T-cell (primary cell): ENCODE results near the gene TTBK1. TPM values are rescaled to one million over a fixed set of nuclear protein-coding genes. Genes with fewer than 3 reads are reported as not detected.

Experiments
- ATAC-seq, 4 experiments: fragments of 200-7000 bp in 3 of 4; fragments of 150-1000 bp in 1 of 4; cut with Tn5 transposase; replicated peaks in 1 of 4; 1 replicate in 3 of 4; 2 replicates in 1 of 4; pipeline ENCODE4 v1.10.0; 2021; ENCODE audit warnings: moderate library complexity in 3 of 4, mild to moderate bottlenecking in 2 of 4, moderate number of reproducible peaks in 1 of 4
- CTCF ChIA-PET, 2 donors: fragments of 300-600 bp; sonication (Branson Sonifier 250); formaldehyde crosslinking; loops; one replicate each; lab custom pipeline; 2022; ENCODE audit warnings: antibody characterized with exemption in 2 of 2; lab: Charles Lee
- POLR2A ChIA-PET, 2 donors: fragments of 300-600 bp; sonication (Branson Sonifier 250); formaldehyde crosslinking; loops; one replicate each; lab custom pipeline; 2022; ENCODE audit warnings: antibody characterized with exemption in 2 of 2; lab: Charles Lee
- DNase-seq, 35 experiments: peaks; one replicate each; pipeline versions ENCODE4 v3.0.0 to v3.0.0-alpha.2; 2013 to 2023
- H3K27ac ChIP-seq: one replicate; pipeline ENCODE4 v1.5.1; 2013; ENCODE audit warnings: low read length
- H3K27me3 ChIP-seq, 2 experiments: replicated peaks in 1 of 2; 1 replicate in 1 of 2; 2 replicates in 1 of 2; pipeline versions ENCODE4 v1.6.1 to v1.7.0; 2013; ENCODE audit warnings: low read length in 1 of 2, mixed read lengths in 1 of 2; ENCODE audit not compliant: control insufficient read depth in 2 of 2, insufficient read depth in 2 of 2; ENCODE audit errors: extremely low read depth in 1 of 2
- H3K36me3 ChIP-seq, 2 donors: 1 replicate in 1 of 2; 2 replicates in 1 of 2; pipeline versions ENCODE4 v1.6.1 to v1.7.0; 2013; ENCODE audit warnings: low read length in 1 of 2; ENCODE audit not compliant: control insufficient read depth in 2 of 2, insufficient read depth in 1 of 2; ENCODE audit errors: extremely low read depth in 1 of 2
- H3K4me1 ChIP-seq, 2 experiments: 1 replicate in 1 of 2; 2 replicates in 1 of 2; pipeline versions ENCODE4 v1.6.1 to v1.7.0; 2013; ENCODE audit warnings: low read length in 2 of 2, mixed read lengths in 1 of 2; ENCODE audit not compliant: insufficient read depth in 2 of 2, control insufficient read depth in 1 of 2; ENCODE audit errors: extremely low read depth in 1 of 2
- H3K4me3 ChIP-seq, 2 donors: 1 replicate in 1 of 2; 2 replicates in 1 of 2; pipeline versions ENCODE4 v1.5.1 to v1.7.0; 2013; ENCODE audit warnings: mild to moderate bottlenecking in 2 of 2, low read length in 1 of 2, moderate library complexity in 1 of 2; ENCODE audit not compliant: control insufficient read depth in 1 of 2; ENCODE audit errors: extremely low read depth in 1 of 2
- H3K9me3 ChIP-seq: 2 replicates; pipeline ENCODE4 v1.7.0; 2013
- H3K27ac Mint-ChIP-seq, 2 donors: one replicate each; pipeline ENCODE4 v1.8.0; 2020 to 2021; ENCODE audit warnings: mild to moderate bottlenecking in 2 of 2, mixed read lengths in 2 of 2
- H3K27me3 Mint-ChIP-seq, 2 donors: one replicate each; pipeline ENCODE4 v1.8.0; 2021 to 2022; ENCODE audit warnings: mixed read lengths in 2 of 2
- H3K36me3 Mint-ChIP-seq: one replicate; pipeline ENCODE4 v1.8.0; 2021; ENCODE audit warnings: mixed read lengths
- H3K4me1 Mint-ChIP-seq, 3 donors: one replicate each; pipeline ENCODE4 v1.8.0; 2020 to 2022; ENCODE audit warnings: mixed read lengths in 3 of 3, mild to moderate bottlenecking in 1 of 3
- H3K4me3 Mint-ChIP-seq, 3 donors: one replicate each; pipeline ENCODE4 v1.8.0; 2020 to 2022; ENCODE audit warnings: mild to moderate bottlenecking in 3 of 3, mixed read lengths in 3 of 3, moderate library complexity in 3 of 3
- H3K9me3 Mint-ChIP-seq, 3 donors: one replicate each; pipeline ENCODE4 v1.8.0; 2020 to 2022; ENCODE audit warnings: mixed read lengths in 3 of 3
- WGBS: methylation state at CpG from one replicate; pipeline ENCODE4 v1.1.5; 2013; ENCODE audit warnings: missing lambda C conversion rate; ENCODE audit not compliant: insufficient coverage; 5-methylcytosine and 5-hydroxymethylcytosine counted together
- total RNA-seq, 35 experiments: library from RNA in 6 of 35; stranded (reverse) in 6 of 35; fragments of 120-200 nt in 1 of 35; gene quantifications; one replicate each; pipeline versions ENCODE4 v1.2.1 to v1.2.4 and lab custom pipeline; 2013 to 2026

Gene TTBK1
- total RNA-seq, 5 donors from 2014 or later (not counting 1 experiment from before 2014, with no cell fraction given), result 0.03 to 0.07 TPM; not detected in 3

GRCh38 chr6:43283905-43284304 is 40.6 kb downstream of the TTBK1 start:
- 94% methylated on average over 24 of the region's 27 CpGs for whole genome bisulfite sequencing

GRCh38 chr6:43284991-43285781 is 41.9 kb downstream of the TTBK1 start:
- no peaks in the 10 kb centered on the region for H3K36me3 ChIP-seq
- no peak overlapping the region for H3K4me3 ChIP-seq
- H3K9me3 ChIP-seq, result no peaks in the 10 kb centered on the region
- no peaks in the 10 kb centered on the region for H3K4me1 ChIP-seq
- no peaks in the 10 kb centered on the region for H3K9me3 Mint-ChIP-seq
- H3K36me3 Mint-ChIP-seq, result no peaks in the 10 kb centered on the region
- H3K4me1 Mint-ChIP-seq, result peaks cover 0 to 2% (median 0%) of the 10 kb centered on the region in 3 donors
- ATAC-seq (no peak), DNase-seq (no peak)
- peaks cover 0 to 58% of the 10 kb centered on the region in 2 experiments for H3K27me3 ChIP-seq
- no peak overlapping the region for H3K27ac Mint-ChIP-seq
- 7% methylated on average over 83 of the region's 83 CpGs for WGBS
- no peak overlapping the region for H3K27ac ChIP-seq
- CTCF ChIA-PET, result no interaction called here
- no peak overlapping the region for H3K4me3 Mint-ChIP-seq
- POLR2A ChIA-PET, result no interaction called here
- peaks cover 28 to 40% of the 10 kb centered on the region in 2 donors for H3K27me3 Mint-ChIP-seq

More at GRCh38 chr6:43283905-43284304, 40.6 kb downstream of the TTBK1 start:
- Histone ChIP-seq H3K9me3 (no peaks in the 10 kb centered on the region), H3K36me3 (no peaks in the 10 kb centered on the region), H3K4me1 (no peaks in the 10 kb centered on the region), H3K27me3 (peaks cover 0 to 61% of the 10 kb centered on the region in 2 experiments), H3K4me3 (no peak overlapping the region), H3K27ac (no peak overlapping the region)
- Mint-ChIP-seq H3K27ac (no peak overlapping the region), H3K36me3 (no peaks in the 10 kb centered on the region), H3K4me3 (no peak overlapping the region), H3K9me3 (no peaks in the 10 kb centered on the region), H3K27me3 (peaks cover 32 to 38% of the 10 kb centered on the region in 2 donors), H3K4me1 (peaks cover 0 to 2% (median 0%) of the 10 kb centered on the region in 3 donors)
- ChIA-PET POLR2A (no interaction called here), CTCF (no interaction called here)
- ATAC-seq (no peak), DNase-seq (no peak)

- Mint-ChIP-seq H3K27me3 (peaks cover 23 to 35% of the 10 kb centered on the region in 2 donors), H3K4me1 (peaks cover 0 to 2% (median 0%) of the 10 kb centered on the region in 3 donors), H3K36me3 (no peaks in the 10 kb centered on the region), H3K9me3 (no peaks in the 10 kb centered on the region), H3K4me3 (no peak overlapping the region), H3K27ac (no peak overlapping the region)
- H3K36me3 ChIP-seq, result no peaks in the 10 kb centered on the region
- DNase-seq (no peak), ATAC-seq (no peak)
- H3K27ac ChIP-seq, result no peak overlapping the region
- H3K4me3 ChIP-seq, result no peak overlapping the region
- ChIA-PET POLR2A (no interaction called here), CTCF (no interaction called here)
- 89% methylated on average over 4 of the region's 5 CpGs for WGBS
- no peaks in the 10 kb centered on the region for H3K9me3 ChIP-seq
- H3K4me1 ChIP-seq, result no peaks in the 10 kb centered on the region
- peaks cover 0 to 55% of the 10 kb centered on the region in 2 experiments for H3K27me3 ChIP-seq
Measured at GRCh38 chr6:43285832-43286231, 42.6 kb downstream of the TTBK1 start.

GRCh38 chr6:43286456-43286979 is 43.2 kb downstream of the TTBK1 start:
- ATAC-seq (no peak), DNase-seq (no peak)
- Histone ChIP-seq H3K27me3 (peaks cover 0 to 51% of the 10 kb centered on the region in 2 experiments), H3K9me3 (no peaks in the 10 kb centered on the region), H3K4me1 (no peaks in the 10 kb centered on the region), H3K36me3 (no peaks in the 10 kb centered on the region), H3K4me3 (no peak overlapping the region), H3K27ac (no peak overlapping the region)
- H3K4me3 Mint-ChIP-seq, result no peak overlapping the region
- H3K4me1 Mint-ChIP-seq, result peaks cover 0 to 2% (median 0%) of the 10 kb centered on the region in 3 donors
- H3K36me3 Mint-ChIP-seq, result no peaks in the 10 kb centered on the region
- POLR2A ChIA-PET, result no interaction called here
- H3K9me3 Mint-ChIP-seq, result no peaks in the 10 kb centered on the region
- H3K27me3 Mint-ChIP-seq, result peaks cover 21 to 31% of the 10 kb centered on the region in 2 donors
- H3K27ac Mint-ChIP-seq, result no peak overlapping the region
- WGBS, result 81% methylated on average over 3 of the region's 6 CpGs
- CTCF ChIA-PET, result no interaction called here

GRCh38 chr6:43286980-43287716 is 43.9 kb downstream of the TTBK1 start:
- ATAC-seq (no peak), DNase-seq (no peak)
- Histone ChIP-seq H3K27ac (no peak overlapping the region), H3K9me3 (no peaks in the 10 kb centered on the region), H3K4me1 (no peaks in the 10 kb centered on the region), H3K27me3 (peaks cover 0 to 47% of the 10 kb centered on the region in 2 experiments), H3K4me3 (no peak overlapping the region), H3K36me3 (no peaks in the 10 kb centered on the region)
- Mint-ChIP-seq H3K4me3 (no peak overlapping the region), H3K4me1 (peaks cover 0 to 2% (median 0%) of the 10 kb centered on the region in 3 donors), H3K9me3 (no peaks in the 10 kb centered on the region), H3K27ac (no peak overlapping the region), H3K27me3 (peaks cover 17 to 27% of the 10 kb centered on the region in 2 donors), H3K36me3 (no peaks in the 10 kb centered on the region)
- WGBS, result 58% methylated on average over 4 of the region's 10 CpGs
- ChIA-PET POLR2A (no interaction called here), CTCF (interaction anchor here in 1 of 2 donors (0.7 kb wide), 1 partner anchor 556 kb away, joined by 4 read pairs; no protein-coding TSS in a partner anchor)
